ENCODE measurements around the gene ENOX2. TPM values are rescaled to one million over a fixed set of nuclear protein-coding genes. Genes with fewer than 3 reads are reported as not detected.

ENOX2 gene
- total RNA-seq, 1 donor from 2014 or later, result 13.6 TPM

DNA sequence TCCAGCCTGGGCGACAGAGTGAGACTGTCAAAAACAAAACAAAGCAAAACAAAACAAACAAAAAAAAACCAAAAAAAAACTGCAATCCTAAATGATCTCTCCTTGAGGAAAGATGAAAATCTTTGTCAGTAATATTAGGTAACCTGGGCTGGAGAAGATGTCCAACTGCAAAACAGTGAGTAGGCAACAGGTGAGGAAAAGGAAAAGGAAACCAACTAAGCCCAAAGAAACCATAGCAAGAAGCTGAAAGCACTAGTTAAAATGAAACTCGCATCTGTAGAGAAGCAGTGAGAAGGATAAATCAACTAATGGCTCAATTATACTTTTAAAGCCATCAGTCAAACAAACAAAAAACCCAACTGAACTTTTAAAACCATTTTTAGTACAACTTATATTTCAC lies 54.2 kb downstream of the ENOX2 start:
- Mint-ChIP-seq H3K4me3 (ENCODE audit: unreplicated experiment) (no peak overlapping the region), H3K27ac (ENCODE audit: unreplicated experiment) (no peak overlapping the region), H3K36me3 (ENCODE audit: unreplicated experiment) (no peaks in the 10 kb centered on the region), H3K9me3 (ENCODE audit: unreplicated experiment) (no peaks in the 10 kb centered on the region), H3K4me1 (ENCODE audit: unreplicated experiment) (peaks cover 2% of the 10 kb centered on the region), H3K27me3 (ENCODE audit: unreplicated experiment) (no peaks in the 10 kb centered on the region)
- TF ChIP-seq CTCF (IDR thresholded peaks at IDR 0.05), result no peak
- DNase-seq (ENCODE audit: extremely low spot score, unreplicated experiment), result no peak

DNA sequence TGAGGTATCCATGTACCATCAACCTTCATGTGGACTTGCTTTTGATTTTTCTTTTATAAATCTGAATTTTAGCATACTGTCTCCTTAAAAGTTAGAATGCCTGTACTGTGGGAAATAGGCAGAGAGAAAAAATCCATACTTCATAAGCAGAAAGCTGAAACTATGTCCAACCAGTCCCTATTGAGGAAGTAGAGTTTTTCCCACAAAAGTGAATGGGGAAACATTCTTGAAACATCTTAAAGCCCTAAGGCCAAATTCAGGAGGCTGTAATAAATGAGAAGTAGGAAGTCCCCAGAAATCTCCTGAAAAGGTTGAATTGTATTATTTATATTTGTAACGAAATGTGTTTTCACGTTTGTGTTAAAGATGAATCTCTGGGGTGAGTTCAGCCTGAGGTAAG lies 56.3 kb downstream of the ENOX2 start:
- H3K4me3 Mint-ChIP-seq (ENCODE audit: unreplicated experiment), result no peak overlapping the region
- no peaks in the 10 kb centered on the region for H3K27me3 Mint-ChIP-seq (ENCODE audit: unreplicated experiment)
- no peaks in the 10 kb centered on the region for H3K9me3 Mint-ChIP-seq (ENCODE audit: unreplicated experiment)
- peaks cover 2% of the 10 kb centered on the region for H3K4me1 Mint-ChIP-seq (ENCODE audit: unreplicated experiment)
- DNase-seq (ENCODE audit: extremely low spot score, unreplicated experiment), result no peak
- no peak for TF ChIP-seq CTCF (IDR thresholded peaks at IDR 0.05)
- no peaks in the 10 kb centered on the region for H3K36me3 Mint-ChIP-seq (ENCODE audit: unreplicated experiment)
- no peak overlapping the region for H3K27ac Mint-ChIP-seq (ENCODE audit: unreplicated experiment)

DNA sequence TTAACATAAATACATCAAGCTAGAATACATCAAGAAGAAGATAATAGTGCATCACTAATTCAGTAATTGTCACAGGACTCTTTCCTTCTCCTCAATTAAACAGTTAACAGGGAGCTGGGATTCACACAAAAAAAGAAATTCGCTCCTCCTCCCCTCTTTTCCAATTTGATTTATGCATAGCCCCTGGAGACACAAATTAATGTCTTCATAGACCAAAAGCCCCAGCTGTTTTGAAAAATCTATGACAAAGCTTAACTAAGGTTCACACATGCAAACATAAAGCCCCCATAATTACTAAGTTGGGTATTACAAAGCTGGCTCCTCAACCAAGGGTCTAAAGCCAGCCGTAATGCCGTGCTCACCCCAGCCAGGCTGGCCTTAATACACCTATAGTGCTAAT lies 61.2 kb downstream of the ENOX2 start:
- H3K27ac Mint-ChIP-seq (ENCODE audit: unreplicated experiment), result no peak overlapping the region
- no peaks in the 10 kb centered on the region for H3K36me3 Mint-ChIP-seq (ENCODE audit: unreplicated experiment)
- no peak for TF ChIP-seq CTCF (IDR thresholded peaks at IDR 0.05)
- no peak for DNase-seq (ENCODE audit: extremely low spot score, unreplicated experiment)
- peaks cover 2% of the 10 kb centered on the region for H3K4me1 Mint-ChIP-seq (ENCODE audit: unreplicated experiment)
- H3K27me3 Mint-ChIP-seq (ENCODE audit: unreplicated experiment), result no peaks in the 10 kb centered on the region
- no peak overlapping the region for H3K4me3 Mint-ChIP-seq (ENCODE audit: unreplicated experiment)
- no peaks in the 10 kb centered on the region for H3K9me3 Mint-ChIP-seq (ENCODE audit: unreplicated experiment)

DNA sequence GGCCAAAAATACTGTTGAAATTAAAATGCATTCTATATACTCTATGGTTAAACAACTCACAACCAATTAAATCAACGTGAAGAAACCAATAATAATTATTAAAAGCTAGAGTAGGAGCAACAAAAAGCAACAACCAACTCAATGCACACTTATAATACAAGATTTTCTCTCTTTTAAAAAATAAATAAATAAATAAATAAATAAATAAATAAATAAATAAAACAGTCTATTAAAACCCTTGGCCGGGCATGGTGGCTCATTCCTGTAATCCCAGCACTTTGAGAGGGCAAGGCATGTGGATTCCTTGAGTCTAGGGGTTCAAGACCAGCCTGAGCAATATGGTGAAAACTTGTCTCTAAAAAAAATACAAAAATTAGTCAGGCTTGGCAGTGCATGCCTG lies 62.7 kb downstream of the ENOX2 start:
- no peak for TF ChIP-seq CTCF (IDR thresholded peaks at IDR 0.05)
- Mint-ChIP-seq H3K4me1 (ENCODE audit: unreplicated experiment) (peaks cover 2% of the 10 kb centered on the region), H3K27me3 (ENCODE audit: unreplicated experiment) (no peaks in the 10 kb centered on the region), H3K4me3 (ENCODE audit: unreplicated experiment) (no peak overlapping the region), H3K9me3 (ENCODE audit: unreplicated experiment) (no peaks in the 10 kb centered on the region), H3K36me3 (ENCODE audit: unreplicated experiment) (no peaks in the 10 kb centered on the region), H3K27ac (ENCODE audit: unreplicated experiment) (no peak overlapping the region)
- no peak for DNase-seq (ENCODE audit: extremely low spot score, unreplicated experiment)

GRCh38 chrX:130836447-130836846 lies 66.6 kb downstream of the ENOX2 start:
- Mint-ChIP-seq H3K4me3 (ENCODE audit: unreplicated experiment) (no peak overlapping the region), H3K27ac (ENCODE audit: unreplicated experiment) (no peak overlapping the region), H3K9me3 (ENCODE audit: unreplicated experiment) (no peaks in the 10 kb centered on the region), H3K36me3 (ENCODE audit: unreplicated experiment) (no peaks in the 10 kb centered on the region), H3K27me3 (ENCODE audit: unreplicated experiment) (no peaks in the 10 kb centered on the region), H3K4me1 (ENCODE audit: unreplicated experiment) (peaks cover 10% of the 10 kb centered on the region)
- no peak for DNase-seq (ENCODE audit: extremely low spot score, unreplicated experiment)
- no peak for TF ChIP-seq CTCF (IDR thresholded peaks at IDR 0.05)

Measured in osteocyte (in vitro differentiated cells).